IMR-90 (cell line): Measurements from ENCODE around the gene CDCP1. TPM values are rescaled to one million over a fixed set of nuclear protein-coding genes. Genes with fewer than 3 reads are reported as not detected.
A peak's percentile ranks its signal among the peaks of the same experiment; 100 is the strongest.

Experiments used
- ATAC-seq: fragments of 200-7000 bp; cut with Tn5 transposase; 2 replicates; pipeline ENCODE4 v1.9.1; 2020; ENCODE audit warnings: low read depth, mild to moderate bottlenecking, moderate library complexity
- BruUV-seq: library from RNA; stranded (reverse); fragments of 400-500 nt; replicated peaks from 2 replicates; lab custom pipeline; 2021; lab: Mats Ljungman, UMichigan
- CTCF ChIA-PET: fragments of 300-600 bp; formaldehyde crosslinking; extraction: SDS; loops from one replicate; lab custom pipeline; 2021; ENCODE audit warnings: antibody characterized with exemption; lab: Yijun Ruan, JAX
- POLR2A ChIA-PET: fragments of 300-600 bp; sonication (Branson Sonifier 250); formaldehyde crosslinking; loops from one replicate; lab custom pipeline; 2022; ENCODE audit warnings: antibody characterized with exemption; ENCODE audit not compliant: unreplicated experiment; lab: Charles Lee
- DNase-seq: peaks from one replicate; pipeline ENCODE4 v3.0.0; 2013
- H2AFZ ChIP-seq: replicated peaks from 2 replicates; pipeline ENCODE3; 2013; ENCODE audit warnings: low read length, mild to moderate bottlenecking; ENCODE audit not compliant: poor library complexity
- H2AK5ac ChIP-seq: 2 replicates; pipeline ENCODE4 v1.6.1; 2013; ENCODE audit warnings: low read depth, low read length, inconsistent platforms
- H2AK9ac ChIP-seq: replicated peaks from 2 replicates; pipeline ENCODE3; 2013; ENCODE audit warnings: mild to moderate bottlenecking, low read depth, low read length, moderate library complexity; ENCODE audit not compliant: poor library complexity
- H2BK120ac ChIP-seq: 2 replicates; pipeline ENCODE4 v1.6.1; 2013; ENCODE audit warnings: low read depth, low read length, inconsistent platforms
- H2BK15ac ChIP-seq: 3 replicates; pipeline ENCODE4 v1.6.1; 2013; ENCODE audit warnings: low read depth, low read length, inconsistent platforms
- H2BK20ac ChIP-seq: 2 replicates; pipeline ENCODE4 v1.6.1; 2013; ENCODE audit warnings: low read depth, mild to moderate bottlenecking, inconsistent platforms, low read length, moderate library complexity
- H2BK5ac ChIP-seq: 2 replicates; pipeline ENCODE4 v1.6.1; 2013; ENCODE audit warnings: mild to moderate bottlenecking, low read depth, low read length, inconsistent platforms; ENCODE audit not compliant: poor library complexity, severe bottlenecking
- H3K14ac ChIP-seq: replicated peaks from 2 replicates; pipeline ENCODE4 v1.6.1; 2013; ENCODE audit warnings: low read depth, low read length, inconsistent platforms
- H3K18ac ChIP-seq: 2 replicates; pipeline ENCODE4 v1.6.1; 2013; ENCODE audit warnings: low read depth, low read length, control low read depth
- H3K23ac ChIP-seq: 2 replicates; pipeline ENCODE4 v1.6.1; 2013; ENCODE audit warnings: low read depth, low read length, inconsistent platforms
- H3K27ac ChIP-seq: 2 replicates; pipeline ENCODE4 v1.5.1; 2013; ENCODE audit warnings: mild to moderate bottlenecking, control low read depth, low read length; ENCODE audit not compliant: insufficient read depth
- H3K27me3 ChIP-seq: 2 replicates; pipeline ENCODE4 v1.6.1; 2013; ENCODE audit warnings: low read length; ENCODE audit not compliant: control insufficient read depth, insufficient read depth
- H3K36me3 ChIP-seq: 2 replicates; pipeline ENCODE4 v1.6.1; 2013; ENCODE audit warnings: low read length, mixed read lengths; ENCODE audit not compliant: control insufficient read depth, insufficient read depth
- H3K4ac ChIP-seq: 2 replicates; pipeline ENCODE4 v1.6.1; 2013; ENCODE audit warnings: low read depth, low read length, inconsistent platforms
- H3K4me1 ChIP-seq: 2 replicates; pipeline ENCODE4 v1.6.1; 2013; ENCODE audit warnings: low read length, mixed read lengths; ENCODE audit not compliant: control insufficient read depth, insufficient read depth
- H3K4me2 ChIP-seq: 2 replicates; pipeline ENCODE4 v1.6.1; 2013; ENCODE audit warnings: low read depth, mild to moderate bottlenecking, control low read depth, low read length, moderate library complexity
- H3K4me3 ChIP-seq: 2 replicates; pipeline ENCODE4 v1.5.1; 2013; ENCODE audit warnings: low read depth, mild to moderate bottlenecking, control low read depth, low read length, moderate library complexity; ENCODE audit not compliant: insufficient read depth
- H3K56ac ChIP-seq: 2 replicates; pipeline ENCODE4 v1.6.1; 2013; ENCODE audit warnings: low read length, inconsistent platforms; ENCODE audit not compliant: insufficient read depth; ENCODE audit errors: extremely low read depth
- H3K79me1 ChIP-seq, 2 experiments: 2 replicates each; pipeline ENCODE4 v1.6.1; 2013; ENCODE audit warnings: low read length in 2 of 2, inconsistent platforms in 1 of 2, low read depth in 1 of 2
- H3K9ac ChIP-seq: 2 replicates; pipeline ENCODE4 v1.6.1; 2013; ENCODE audit warnings: low read depth, low read length, control low read depth
- H3K9me1 ChIP-seq: 2 replicates; pipeline ENCODE4 v1.6.1; 2013; ENCODE audit warnings: low read length, inconsistent platforms; ENCODE audit not compliant: insufficient read depth
- H3K9me3 ChIP-seq: 2 replicates; pipeline ENCODE4 v1.6.1; 2013; ENCODE audit warnings: low read length; ENCODE audit not compliant: control insufficient read depth, insufficient read depth
- H4K20me1 ChIP-seq: 2 replicates; pipeline ENCODE4 v1.6.1; 2013; ENCODE audit warnings: low read length, inconsistent platforms; ENCODE audit not compliant: insufficient read depth
- H4K5ac ChIP-seq: 2 replicates; pipeline ENCODE4 v1.6.1; 2013; ENCODE audit warnings: mild to moderate bottlenecking, low read depth, low read length, control low read depth
- H4K8ac ChIP-seq, 2 experiments: 2 replicates each; pipeline ENCODE4 v1.6.1; 2013; ENCODE audit warnings: low read depth in 2 of 2, low read length in 2 of 2, control low read depth in 1 of 2, inconsistent platforms in 1 of 2
- H4K91ac ChIP-seq: 2 replicates; pipeline ENCODE4 v1.6.1; 2013; ENCODE audit warnings: low read depth, low read length, inconsistent platforms; ENCODE audit not compliant: insufficient read depth
- BHLHE40 ChIP-seq: fragments of 150-350 bp; IDR thresholded peaks from 2 replicates; pipeline ENCODE4 v1.6.1; 2016; ENCODE audit warnings: mild to moderate bottlenecking, low read depth, low read length
- CEBPB ChIP-seq: IDR thresholded peaks from 2 replicates; pipeline ENCODE4 v1.6.1; 2012; ENCODE audit warnings: low read depth, low read length, improper control_type of control experiment
- CHD1 ChIP-seq: IDR thresholded peaks from 2 replicates; pipeline ENCODE4 v1.6.1; 2012; ENCODE audit warnings: low read depth, low read length, improper control_type of control experiment
- CTCF ChIP-seq: conservative IDR thresholded peaks from 2 replicates; pipeline ENCODE4 v1.5.1; 2012; ENCODE audit warnings: mild to moderate bottlenecking, low read depth, low read length, improper control_type of control experiment
- ELK1 ChIP-seq: fragments of 150-350 bp; IDR thresholded peaks from 2 replicates; pipeline ENCODE4 v1.6.1; 2016; ENCODE audit warnings: low read depth, mild to moderate bottlenecking, low read length, moderate library complexity, borderline replicate concordance
- FOS ChIP-seq: fragments of 150-350 bp; IDR thresholded peaks from 2 replicates; pipeline ENCODE4 v1.6.1; 2016; ENCODE audit warnings: low read depth, low read length
- MAFK ChIP-seq: IDR thresholded peaks from 2 replicates; pipeline ENCODE4 v1.6.1; 2012; ENCODE audit warnings: low read depth, low read length, improper control_type of control experiment
- MAZ ChIP-seq: IDR thresholded peaks from 2 replicates; pipeline ENCODE4 v1.6.1; 2012; ENCODE audit warnings: low read depth, mild to moderate bottlenecking, low read length, improper control_type of control experiment, moderate library complexity, borderline replicate concordance
- NFE2L2 ChIP-seq: fragments of 150-350 bp; IDR thresholded peaks from 2 replicates; pipeline ENCODE4 v1.6.1; 2016; ENCODE audit warnings: low read depth, mild to moderate bottlenecking, low read length
- POLR2A ChIP-seq: IDR thresholded peaks from 2 replicates; pipeline ENCODE4 v1.6.1; 2012; ENCODE audit warnings: mild to moderate bottlenecking, low read depth, low read length
- RAD21 ChIP-seq: IDR thresholded peaks from 2 replicates; pipeline ENCODE4 v1.6.1; 2012; ENCODE audit warnings: low read length, improper control_type of control experiment
- RCOR1 ChIP-seq: IDR thresholded peaks from 2 replicates; pipeline ENCODE4 v1.6.1; 2012; ENCODE audit warnings: mild to moderate bottlenecking, low read length, improper control_type of control experiment; ENCODE audit not compliant: insufficient replicate concordance
- RFX5 ChIP-seq: IDR thresholded peaks from 2 replicates; pipeline ENCODE4 v1.8.0; 2012; ENCODE audit warnings: low read depth, mild to moderate bottlenecking, low read length, moderate library complexity
- SMC3 ChIP-seq: fragments of 150-350 bp; IDR thresholded peaks from 2 replicates; pipeline ENCODE4 v1.6.1; 2016; ENCODE audit warnings: low read depth, mild to moderate bottlenecking, antibody characterized with exemption, low read length, moderate library complexity
- USF2 ChIP-seq: fragments of 150-350 bp; IDR thresholded peaks from 2 replicates; pipeline ENCODE4 v1.6.1; 2017; ENCODE audit warnings: mild to moderate bottlenecking, antibody characterized with exemption, low read length, low read depth
- WGBS, 2 experiments: methylation state at CpG; one replicate each; pipeline versions ENCODE4 v1.1.5 to v1.1.7; 2013; ENCODE audit warnings: missing lambda C conversion rate in 2 of 2; ENCODE audit not compliant: insufficient read length in 1 of 2; ENCODE audit errors: extremely low coverage in 2 of 2; 5-methylcytosine and 5-hydroxymethylcytosine counted together
- dilution Hi-C: fragments of 300-500 bp; cut with HindIII; formaldehyde crosslinking; loops from one replicate; pipeline ENCODE4 v1.14.3; 2018; ENCODE audit warnings: low sequenced_read_pairs; ENCODE audit not compliant: unreplicated experiment
- in situ Hi-C: fragments of 300-500 bp; cut with MboI; formaldehyde crosslinking; loops from 3 replicates; pipeline ENCODE4 v1.14.3; 2019; ENCODE audit warnings: low sequenced_read_pairs, inconsistent platforms, mixed read lengths
- intact Hi-C: fragments of 100-400 bp; cut with micrococcal nuclease; formaldehyde crosslinking; loops from 2 replicates; pipeline ENCODE4 v1.10.0; 2022
- polyA plus RNA-seq, 3 experiments: library from polyadenylated mRNA; depleted of rRNA; stranded (reverse); fragments of >200 nt; gene quantifications; 2 replicates each; pipeline ENCODE4 v1.2.3, GENCODE V29; 2012; ENCODE audit warnings: low replicate concordance in 1 of 3
- total RNA-seq: library from RNA; depleted of rRNA; stranded (reverse); fragments of >200 nt; gene quantifications from 2 replicates; pipeline ENCODE4 v1.2.3, GENCODE V29; 2012

The CDCP1 gene
- total and polyA plus RNA-seq, 2 of the 4 experiments (the other 2 are of a cell fraction) = 2.5 to 3.8 TPM

GRCh38 chr3:45119824-45120358 lies 26.3 kb downstream of the CDCP1 start:
- intact Hi-C loops (loop anchor here (5.0 kb wide), 3 partner anchors 63 to 102 kb away; no protein-coding TSS in a partner anchor), dilution Hi-C loops (no loop called here), in situ Hi-C loops (loop anchor here (5.0 kb wide), 1 partner anchor 63 kb away; no protein-coding TSS in a partner anchor)
- CTCF ChIA-PET = no interaction called here
- Histone ChIP-seq H3K14ac (peak overlapping the region; percentile 56), H3K9ac (no peak overlapping the region), H2BK120ac (peak overlapping the region; percentile 93), H3K79me1 (peaks cover 11 to 17% of the 10 kb centered on the region in 2 experiments; a peak in 2 of 4 replicates), H3K9me3 (no peaks in the 10 kb centered on the region), H2AK5ac (peak overlapping the region; percentile 98), H3K27ac (peak overlapping the region; percentile 4), H4K8ac (peak overlapping the region; percentile 82 to 88), H3K18ac (peak overlapping the region; percentile 85), H3K4me3 (no peak overlapping the region), H2BK15ac (peak overlapping the region; percentile 81; the same call in 2 of the 3 replicates), H3K4ac (peak overlapping the region; percentile 92; the same call in 1 of the 2 replicates), H2AK9ac (no peak overlapping the region), H4K5ac (peak overlapping the region; percentile 82), H3K4me2 (no peak overlapping the region), H4K20me1 (no peaks in the 10 kb centered on the region), H4K91ac (peak overlapping the region; percentile 82; the same call in 1 of the 2 replicates), H2BK5ac (peak overlapping the region; percentile 92), H2AFZ (no peak overlapping the region), H2BK20ac (peak overlapping the region; percentile 63; the same call in 1 of the 2 replicates), H3K36me3 (no peaks in the 10 kb centered on the region), H3K9me1 (peaks cover 4% of the 10 kb centered on the region; the same call in 1 of the 2 replicates), H3K56ac (no peak overlapping the region), H3K23ac (peak overlapping the region; percentile 46; the same call in 1 of the 2 replicates), H3K27me3 (no peaks in the 10 kb centered on the region), H3K4me1 (peaks cover 29% of the 10 kb centered on the region)
- TF ChIP-seq MAFK = no peak
- TF ChIP-seq FOS = no peak
- no peak for TF ChIP-seq BHLHE40
- no peak for TF ChIP-seq RFX5
- no peak for TF ChIP-seq CTCF
- no peak for TF ChIP-seq RCOR1
- TF ChIP-seq USF2 = no peak
- TF ChIP-seq RAD21 = no peak
- no peak for TF ChIP-seq CHD1
- TF ChIP-seq MAZ = no peak
- no peak for TF ChIP-seq POLR2A
- no peak for TF ChIP-seq NFE2L2
- TF ChIP-seq CEBPB = no peak
- TF ChIP-seq SMC3 = no peak
- TF ChIP-seq ELK1 = no peak
- POLR2A ChIA-PET = no interaction called here
- ATAC-seq (no peak), DNase-seq (no peak)
- no TSS peak for BruUV-seq
- WGBS, 2 experiments = 85% methylated on average over 2 of the region's 2 CpGs; no CpG with 5 or more reads in 1 of the 2 experiments
